GM13976 (cell line): ENCODE measurements around the gene ULK1.

Experiments used
- DNase-seq: peaks from one replicate; pipeline ENCODE4 v3.0.0; 2012; ENCODE audit warnings: low spot score
- CTCF ChIP-seq: IDR thresholded peaks from 2 replicates; pipeline ENCODE4 v1.5.1; 2012; ENCODE audit warnings: borderline replicate concordance, mild to moderate bottlenecking; ENCODE audit not compliant: insufficient read depth; ENCODE audit errors: extremely low read depth, missing control alignments, control extremely low read depth
- in situ Hi-C: fragments of 300-500 bp; cut with MboI; formaldehyde crosslinking; loops from one replicate; pipeline ENCODE4 v1.12.0; 2022; ENCODE audit warnings: low sequenced_read_pairs, mixed read lengths, inconsistent platforms; ENCODE audit not compliant: unreplicated experiment

ULK1 gene

GRCh38 chr12:131923260-131923659, 28.8 kb downstream of the ULK1 start:
- TF ChIP-seq CTCF, result no peak
- DNase-seq, result peak; percentile 83
- in situ Hi-C loops, result no loop called here

GRCh38 chr12:131927110-131928079, 33.0 kb downstream of the ULK1 start:
- no peak for TF ChIP-seq CTCF
- no peak for DNase-seq
- in situ Hi-C loops, result no loop called here

- no peak for DNase-seq
Measured at GRCh38 chr12:131928080-131928710, 33.8 kb downstream of the ULK1 start.

GRCh38 chr12:131928711-131929580, 34.5 kb downstream of the ULK1 start, which contains the start of gene PUS1:
Gene PUS1, plus strand, starts transcription at chr12:131929276. Its CDS starts 447 bp downstream, at chr12:131929723.
- DNase-seq, result peak; percentile 99
- in situ Hi-C loops, result no loop called here
- no peak for TF ChIP-seq CTCF

More at GRCh38 chr12:131928080-131928710, 33.8 kb downstream of the ULK1 start:
- in situ Hi-C loops, result no loop called here
- TF ChIP-seq CTCF, result no peak

GRCh38 chr12:131929581-131930456, 35.4 kb downstream of the ULK1 start:
- in situ Hi-C loops, result no loop called here
- no peak for TF ChIP-seq CTCF
- peak; percentile 64 for DNase-seq
